Ovary (tissue), 3 donors: ENCODE measurements around the gene PPIF.

Experiments
- CTCF ChIP-seq, 3 donors: fragments of 450-650 bp in 2 of 3; fragments of 200-600 bp in 1 of 3; IDR thresholded peaks; one replicate each; pipeline versions ENCODE4 v1.5.1 to v1.8.0; 2016 to 2022; ENCODE audit warnings: antibody characterized with exemption in 3 of 3, mild to moderate bottlenecking in 1 of 3
- POLR2A ChIP-seq: fragments of 450-650 bp; IDR thresholded peaks from one replicate; pipeline ENCODE4 v1.6.1; 2017; ENCODE audit warnings: antibody characterized with exemption, mild to moderate bottlenecking, moderate library complexity
- donor health status: DM: no; HTN: no; CAD: no.

GRCh38 chr10:79378383-79378646, 31.0 kb downstream of the PPIF start:
- TF ChIP-seq POLR2A (no peak), CTCF (IDR thresholded peaks at IDR 0.05) (no peak)
